ENCODE data around the gene LRRC4C.

LRRC4C gene

DNA sequence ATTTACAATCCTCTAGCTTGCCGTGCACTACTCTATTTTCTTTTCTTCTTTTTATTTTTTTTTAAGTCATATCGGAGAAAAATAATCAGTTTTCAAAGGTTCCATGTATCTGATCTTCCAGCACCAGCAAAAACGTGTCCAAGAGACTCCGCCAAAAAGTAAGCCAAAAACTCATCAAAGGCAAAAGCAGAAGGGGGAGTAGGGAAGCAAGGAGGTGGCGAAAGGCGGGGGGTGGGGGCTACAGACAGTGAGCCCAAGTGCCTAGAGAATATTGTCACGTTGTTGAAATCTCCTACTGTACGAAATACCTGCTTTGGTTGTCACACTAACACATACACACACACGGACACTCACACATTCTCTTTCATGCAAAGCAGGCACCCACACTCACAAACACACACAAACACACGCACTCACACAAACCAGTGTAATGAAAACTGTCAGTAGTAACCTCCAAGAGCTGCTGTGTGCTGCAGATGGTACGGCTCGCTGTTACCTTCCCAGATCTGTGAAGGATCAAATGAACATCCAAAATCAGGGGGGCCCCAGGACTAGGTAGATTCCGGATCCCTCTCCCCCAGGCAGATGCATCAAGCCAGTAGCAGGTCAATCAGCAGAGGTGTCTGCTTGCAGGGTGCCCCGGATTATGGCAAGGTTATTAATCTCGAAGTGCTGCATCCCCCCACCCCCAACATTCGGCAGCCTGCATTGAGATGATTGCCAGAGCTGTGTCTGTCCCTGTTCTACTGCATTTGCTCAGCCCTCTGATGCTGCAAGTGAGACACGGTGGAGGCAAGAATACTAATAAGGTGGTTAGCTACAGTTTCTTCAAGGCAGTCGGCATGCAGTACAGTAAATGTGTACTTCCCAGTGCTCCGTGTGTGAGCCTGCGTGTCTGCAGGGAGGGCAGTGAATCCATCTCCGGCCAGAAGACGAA is at the start of gene LRRC4C:
LRRC4C (minus strand) TSS at position 188 of the 937 bp plus-strand sequence.
- DNase-seq, result peak; percentile 44

- no peak for DNase-seq
Measured at GRCh38 chr11:41508121-41508520, 48.7 kb upstream of the LRRC4C start.

DNA sequence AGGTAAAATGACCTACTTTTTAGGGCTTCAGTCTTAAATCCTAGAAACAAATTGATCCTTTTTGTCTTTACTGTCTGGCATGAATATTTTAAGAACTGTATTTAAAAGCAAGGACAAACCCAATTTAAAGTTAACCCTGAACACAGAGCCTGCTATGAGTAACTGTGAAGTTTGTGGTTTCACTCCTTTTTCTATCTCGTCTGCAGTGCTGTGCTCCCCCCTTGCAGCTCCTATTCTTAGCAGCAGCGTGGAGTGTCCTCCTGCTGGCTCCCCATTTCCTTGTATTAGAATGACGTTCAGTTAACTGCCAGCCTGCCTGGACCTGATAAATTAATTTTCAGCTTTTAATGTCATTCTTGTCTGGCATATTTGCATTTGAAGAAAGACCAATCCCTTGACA is 40.0 kb upstream of the LRRC4C start:
- DNase-seq, result no peak

GRCh38 chr11:41498726-41499125 is 39.3 kb upstream of the LRRC4C start:
- DNase-seq, result no peak

GRCh38 chr11:41497974-41498373 is 38.5 kb upstream of the LRRC4C start:
- DNase-seq, result peak; percentile 7

DNA sequence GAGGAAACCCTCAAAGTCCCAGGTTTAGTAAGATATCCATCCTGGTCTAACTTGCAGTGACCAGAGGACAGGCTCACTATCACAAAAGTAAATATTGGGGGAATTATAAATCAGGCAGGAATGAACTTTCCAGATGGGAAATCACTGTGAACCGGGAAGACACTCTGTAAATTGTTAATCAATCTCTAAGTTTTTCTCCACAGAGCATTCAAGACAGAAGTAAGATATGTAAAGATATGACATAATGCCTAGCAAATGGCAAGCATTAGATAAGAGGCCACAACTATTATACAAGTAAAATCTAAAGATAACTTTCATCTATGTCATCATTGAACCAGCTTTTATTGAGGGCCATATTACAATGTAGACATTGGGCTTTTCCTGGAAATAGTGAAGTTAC is 35.3 kb upstream of the LRRC4C start:
- DNase-seq, result no peak

DNA sequence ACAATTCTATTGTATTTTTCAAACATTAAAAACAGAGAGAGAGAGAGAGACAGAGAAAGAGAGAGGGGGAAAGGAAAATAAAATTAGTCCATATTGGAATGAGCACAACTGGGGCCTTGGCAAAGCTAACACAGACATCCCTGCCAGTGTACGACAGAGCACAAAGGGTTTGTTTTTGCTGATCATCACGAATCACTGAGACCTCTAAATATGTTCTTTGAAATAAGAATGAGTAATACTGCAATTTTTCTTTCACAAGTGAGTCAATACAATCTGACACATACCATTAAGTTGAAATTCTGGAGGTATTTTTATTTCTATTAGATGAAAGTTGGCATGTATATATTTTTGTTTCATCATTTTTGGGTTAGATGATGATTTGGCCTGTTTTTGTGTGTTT is 27.0 kb upstream of the LRRC4C start:
- DNase-seq, result no peak

DNA sequence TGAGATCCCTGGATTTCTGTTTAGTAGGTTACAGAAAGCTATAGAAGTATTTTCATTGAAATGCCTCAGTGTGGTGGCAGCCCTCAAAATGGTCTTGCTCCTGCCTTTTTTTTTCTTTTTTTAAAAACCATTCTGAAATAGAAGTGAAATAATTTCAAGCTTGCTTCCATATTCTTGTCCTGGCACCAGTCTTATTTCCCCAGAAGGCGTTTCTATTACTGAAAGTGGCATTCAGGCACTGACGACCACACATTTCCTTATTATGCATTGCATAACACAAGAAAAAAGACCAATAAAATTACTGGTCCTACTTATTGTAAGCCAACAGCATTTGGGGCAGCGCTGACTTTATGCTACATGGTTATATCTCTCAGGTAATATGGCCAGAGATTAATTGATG is 24.5 kb upstream of the LRRC4C start:
- no peak for DNase-seq

DNA sequence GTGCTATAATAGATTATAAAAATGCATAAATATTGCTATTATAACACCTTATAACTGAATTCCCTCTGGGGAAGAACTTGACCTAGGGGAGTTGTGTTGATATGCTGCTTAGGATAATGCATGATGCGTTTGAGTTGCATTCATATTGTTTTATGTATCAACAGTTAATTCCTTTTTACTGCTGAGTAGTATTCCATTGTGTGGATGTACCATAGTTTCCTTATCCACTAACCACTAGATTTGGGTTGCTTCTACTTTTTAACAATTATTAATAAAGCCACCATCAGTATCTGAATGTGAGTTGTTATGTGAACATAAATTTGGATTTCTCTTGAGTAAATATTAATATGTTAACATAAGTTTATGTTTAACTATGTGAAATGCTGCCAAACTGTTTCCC is 19.7 kb upstream of the LRRC4C start:
- no peak for DNase-seq

DNA sequence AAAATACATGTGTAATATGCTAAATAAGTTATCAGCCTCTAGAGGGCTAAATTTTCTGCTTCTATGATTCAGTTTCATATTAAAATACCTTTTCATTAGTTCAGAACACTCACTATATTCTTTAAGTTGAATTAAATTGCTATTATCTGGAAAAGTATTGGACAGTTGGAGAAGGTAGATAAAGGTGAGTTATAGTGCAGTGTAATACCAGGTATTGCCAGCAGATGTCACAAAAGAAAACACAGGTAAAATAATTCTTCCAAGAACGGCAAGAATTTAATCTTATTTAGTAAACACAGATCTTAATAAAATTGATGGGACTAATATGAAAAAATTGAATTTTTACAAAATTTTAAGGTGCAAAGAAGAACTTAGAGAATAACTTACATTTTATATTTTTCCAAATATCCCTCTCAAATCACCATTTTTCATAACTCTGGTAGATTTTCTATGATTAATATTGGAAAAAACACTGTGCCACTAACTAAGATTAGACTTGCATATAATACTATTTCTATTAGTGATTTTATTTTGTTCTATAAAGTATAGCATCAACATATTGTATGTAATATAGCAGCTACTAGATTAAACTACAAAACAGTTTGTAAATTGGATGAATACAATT is 1.7 kb upstream of the LRRC4C start:
- DNase-seq, result peak; percentile 36

- no peak for DNase-seq
Measured at GRCh38 chr11:41458641-41459040, 811 bp downstream of the LRRC4C start.

- peak; percentile 5 for DNase-seq
Measured at GRCh38 chr11:41458154-41458553, 1.3 kb downstream of the LRRC4C start.

GRCh38 chr11:41457216-41458014 is 2.0 kb downstream of the LRRC4C start:
- DNase-seq, result no peak

GRCh38 chr11:41456269-41456668 is 3.2 kb downstream of the LRRC4C start:
- no peak for DNase-seq

DNA sequence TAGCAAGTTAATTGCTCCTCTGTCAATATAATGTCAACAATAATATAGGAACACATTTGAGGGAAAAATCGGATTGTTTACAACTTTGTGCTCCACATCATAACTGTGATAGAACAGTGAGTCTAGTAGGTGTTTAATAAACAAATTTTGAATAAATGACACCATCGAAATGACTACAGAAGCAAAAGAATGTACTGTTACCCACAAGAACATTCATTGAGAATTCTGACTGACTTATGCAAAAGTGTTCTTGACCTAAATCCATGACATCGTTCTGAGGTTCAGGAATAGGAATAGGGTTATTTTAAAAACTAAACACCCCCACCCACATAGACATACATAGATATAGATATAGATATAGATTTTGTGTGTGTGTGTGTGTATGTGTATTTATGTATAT is 8.4 kb downstream of the LRRC4C start:
- no peak for DNase-seq

- DNase-seq, result no peak
Measured at GRCh38 chr11:41449483-41450050, 9.9 kb downstream of the LRRC4C start.

DNA sequence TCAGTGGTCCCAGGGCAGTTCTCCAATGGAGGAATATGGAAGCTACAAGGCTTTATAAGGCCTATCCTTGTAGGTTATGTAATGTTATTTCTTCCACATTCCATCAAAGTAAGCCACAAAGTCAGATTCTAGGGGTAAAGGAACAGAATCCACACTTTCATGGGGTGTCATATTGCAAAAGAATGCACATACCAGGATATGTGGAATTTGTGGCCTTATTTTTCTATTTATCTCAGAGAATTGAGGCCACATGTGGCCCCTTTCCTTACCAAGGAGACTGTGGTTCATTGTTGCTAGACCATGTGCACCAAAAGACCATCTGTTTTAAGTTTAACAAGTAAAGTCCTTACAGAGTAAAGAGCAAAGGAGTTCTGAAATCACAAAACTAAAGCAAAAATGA is 12.9 kb downstream of the LRRC4C start:
- DNase-seq, result no peak

- DNase-seq, result no peak
Measured at GRCh38 chr11:41446107-41446506, 13.3 kb downstream of the LRRC4C start.

DNA sequence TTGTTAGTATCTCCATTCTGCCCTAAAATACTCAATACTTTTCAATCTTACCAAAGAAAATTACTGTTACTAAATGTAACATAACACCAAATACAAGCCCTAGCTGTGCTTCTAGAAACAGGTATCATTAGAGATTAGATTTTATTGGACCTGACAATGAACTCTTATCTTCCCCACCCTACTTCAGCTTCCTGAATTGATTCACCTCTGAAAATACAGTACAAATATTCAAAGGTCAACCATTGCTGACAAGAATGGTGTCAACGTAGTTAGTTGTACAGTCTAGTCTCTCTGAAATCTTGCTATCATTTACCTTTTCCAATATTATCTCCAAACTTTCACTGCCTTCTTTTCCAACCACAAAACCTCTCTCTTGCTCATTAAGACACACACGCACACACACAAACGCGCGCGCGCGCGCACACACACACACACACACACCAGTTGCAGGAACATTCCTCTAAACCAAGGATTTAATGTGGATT is 22.4 kb downstream of the LRRC4C start:
- no peak for DNase-seq

GRCh38 chr11:41435531-41435930 is 23.9 kb downstream of the LRRC4C start:
- DNase-seq, result no peak

DNA sequence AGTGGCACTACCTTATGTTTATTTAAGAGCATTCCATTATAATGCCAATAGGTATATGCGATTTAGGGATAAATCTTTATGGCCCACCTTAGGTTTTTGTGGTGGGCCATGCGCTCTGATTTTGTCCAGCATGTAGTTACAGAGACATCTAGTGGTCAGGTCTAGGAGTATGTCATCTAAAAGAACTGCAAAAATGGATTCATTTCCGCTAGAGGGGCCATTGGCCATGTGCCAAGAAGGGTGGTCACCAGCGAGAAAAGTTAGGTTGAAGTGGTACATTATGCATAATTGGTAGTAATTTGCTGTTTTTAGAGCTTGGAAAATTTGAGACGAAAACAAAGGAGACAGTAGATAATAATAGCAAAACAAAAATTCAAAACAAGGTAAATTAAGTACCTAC is 27.7 kb downstream of the LRRC4C start:
- DNase-seq, result peak; percentile 16

DNA sequence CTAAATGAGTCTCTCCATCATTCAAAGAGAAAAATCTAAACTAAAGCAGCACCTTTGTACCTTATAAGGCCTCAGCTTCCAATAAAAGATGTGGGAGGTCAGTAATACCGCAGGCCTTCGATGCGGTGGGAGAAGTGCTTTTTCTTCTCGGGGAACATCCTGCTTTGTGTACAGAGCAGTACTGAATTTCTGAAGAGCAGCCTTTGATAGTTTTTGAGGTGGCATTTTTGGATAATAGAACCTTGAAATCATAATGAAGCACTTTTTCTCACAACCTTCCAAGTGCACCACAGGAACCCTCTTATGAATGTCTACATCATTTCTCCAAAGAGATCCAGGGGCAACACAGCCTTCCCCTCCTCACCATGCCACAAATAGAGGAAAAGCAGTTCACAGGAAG is 39.6 kb downstream of the LRRC4C start:
- no peak for DNase-seq
